Stimulated activated CD4-positive, alpha-beta T cell treated with anti-CD3 and anti-CD28 coated beads, Interleukin-4, amount 100 ng/mL, for 24 hours (primary cell): ENCODE measurements around the gene TJP1.
"Not testable (repeated sequence)": the region's sequence is repeated elsewhere in the genome, so short reads cannot be mapped to it uniquely, and the experiment has no call there.

Experiments used
- DNase-seq: peaks from one replicate; pipeline ENCODE4 v3.0.0-alpha.2; 2020

Gene TJP1

GRCh38 chr15:29838352-29839010 lies 16.2 kb upstream of the TJP1 start:
- no peak for DNase-seq

GRCh38 chr15:29835301-29835700 lies 13.0 kb upstream of the TJP1 start:
- DNase-seq, result no peak

GRCh38 chr15:29832709-29833108 lies 10.4 kb upstream of the TJP1 start:
- no peak for DNase-seq

GRCh38 chr15:29826908-29827820 lies 4.9 kb upstream of the TJP1 start:
- DNase-seq, result no peak

GRCh38 chr15:29825227-29825626 lies 3.0 kb upstream of the TJP1 start:
- peak; percentile 13 for DNase-seq

- no peak for DNase-seq
These were observed 604 bp upstream of the TJP1 start for GRCh38 chr15:29822684-29823459.

GRCh38 chr15:29821416-29822099 lies 710 bp downstream of the TJP1 start:
- DNase-seq, result peak; percentile 7

GRCh38 chr15:29820394-29821154 lies 1.7 kb downstream of the TJP1 start:
- no peak for DNase-seq

- no peak for DNase-seq
These were observed 2.3 kb downstream of the TJP1 start for GRCh38 chr15:29819979-29820378.

GRCh38 chr15:29818141-29818540 lies 4.1 kb downstream of the TJP1 start:
- no peak for DNase-seq

GRCh38 chr15:29817455-29817854 lies 4.8 kb downstream of the TJP1 start:
- DNase-seq, result not testable (repeated sequence)

GRCh38 chr15:29815000-29815710 lies 7.1 kb downstream of the TJP1 start:
- no peak for DNase-seq

- DNase-seq, result no peak
These were observed 9.3 kb downstream of the TJP1 start for GRCh38 chr15:29813009-29813408.

- DNase-seq, result no peak
These were observed 9.9 kb downstream of the TJP1 start for GRCh38 chr15:29812384-29812694.

GRCh38 chr15:29811691-29812383 lies 10.4 kb downstream of the TJP1 start:
- DNase-seq, result no peak

GRCh38 chr15:29805708-29806104 lies 16.6 kb downstream of the TJP1 start:
- no peak for DNase-seq

GRCh38 chr15:29805043-29805707 lies 17.1 kb downstream of the TJP1 start:
- no peak for DNase-seq

- DNase-seq, result no peak
These were observed 19.9 kb downstream of the TJP1 start for GRCh38 chr15:29802411-29802810.

GRCh38 chr15:29800491-29801366 lies 21.5 kb downstream of the TJP1 start:
- DNase-seq, result no peak
